Fibroblast of peridontal ligament (primary cell): Measurements from ENCODE around the gene VPS4B.
"Not testable (repeated sequence)": the region's sequence is repeated elsewhere in the genome, so short reads cannot be mapped to it uniquely, and the experiment has no call there.

ENCODE experiments used
- DNase-seq: peaks from one replicate; pipeline ENCODE4 v3.0.0-alpha.2; 2010; ENCODE audit errors: extremely low read depth

VPS4B gene

GRCh38 chr18:63368611-63369010, 53.7 kb downstream of the VPS4B start:
- DNase-seq: peak; percentile 71

- DNase-seq: peak; percentile 99
These were observed 55.0 kb downstream of the VPS4B start, which contains the start of gene KDSR for GRCh38 chr18:63367053-63367953. KDSR (minus strand) TSS chr18:63367206; CDS start chr18:63367118, 88 bp downstream.

- DNase-seq: peak; percentile 17
These were observed 55.8 kb downstream of the VPS4B start for GRCh38 chr18:63366213-63367052.

GRCh38 chr18:63365876-63366212, 56.4 kb downstream of the VPS4B start:
- DNase-seq: peak; percentile 18

GRCh38 chr18:63363951-63364350, 58.3 kb downstream of the VPS4B start:
- no peak for DNase-seq

GRCh38 chr18:63363420-63363819, 58.9 kb downstream of the VPS4B start:
- not testable (repeated sequence) for DNase-seq

- no peak for DNase-seq
These were observed 65.9 kb downstream of the VPS4B start for GRCh38 chr18:63356272-63356896.

- no peak for DNase-seq
These were observed 72.0 kb downstream of the VPS4B start for GRCh38 chr18:63350230-63350629.

GRCh38 chr18:63348508-63349136, 73.7 kb downstream of the VPS4B start:
- no peak for DNase-seq

- DNase-seq: no peak
These were observed 75.6 kb downstream of the VPS4B start for GRCh38 chr18:63346480-63347183.

GRCh38 chr18:63346031-63346430, 76.2 kb downstream of the VPS4B start:
- no peak for DNase-seq

GRCh38 chr18:63344918-63345317, 77.4 kb downstream of the VPS4B start:
- no peak for DNase-seq

- DNase-seq: no peak
These were observed 78.0 kb downstream of the VPS4B start for GRCh38 chr18:63344263-63344662.

- DNase-seq: no peak
These were observed 80.1 kb downstream of the VPS4B start for GRCh38 chr18:63342206-63342605.

GRCh38 chr18:63339920-63340484, 82.3 kb downstream of the VPS4B start:
- DNase-seq: peak; percentile 74
